Glutamatergic neuron (in vitro differentiated cells): ENCODE results near the gene RRAS2. TPM values are rescaled to one million over a fixed set of nuclear protein-coding genes. Genes with fewer than 3 reads are reported as not detected.

Experiments used
- DNase-seq: peaks from one replicate; pipeline ENCODE4 v3.0.0; 2022
- H3K27ac Mint-ChIP-seq: one replicate; pipeline ENCODE4 v1.8.0; 2020; ENCODE audit warnings: mild to moderate bottlenecking, mixed read lengths, inconsistent platforms; ENCODE audit not compliant: unreplicated experiment
- H3K27me3 Mint-ChIP-seq: one replicate; pipeline ENCODE4 v1.8.0; 2020; ENCODE audit warnings: mild to moderate bottlenecking, moderate library complexity, mixed read lengths, inconsistent platforms; ENCODE audit not compliant: unreplicated experiment
- H3K36me3 Mint-ChIP-seq: one replicate; pipeline ENCODE4 v1.8.0; 2020; ENCODE audit warnings: mild to moderate bottlenecking, mixed read lengths, inconsistent platforms; ENCODE audit not compliant: unreplicated experiment
- H3K4me1 Mint-ChIP-seq: one replicate; pipeline ENCODE4 v1.8.0; 2020; ENCODE audit warnings: mild to moderate bottlenecking, low read depth, mixed read lengths, inconsistent platforms; ENCODE audit not compliant: unreplicated experiment
- H3K4me3 Mint-ChIP-seq: one replicate; pipeline ENCODE4 v1.8.0; 2020; ENCODE audit warnings: mild to moderate bottlenecking, mixed read lengths, inconsistent platforms; ENCODE audit not compliant: unreplicated experiment
- H3K9me3 Mint-ChIP-seq: one replicate; pipeline ENCODE4 v1.8.0; 2020; ENCODE audit warnings: mild to moderate bottlenecking, moderate library complexity, mixed read lengths, inconsistent platforms; ENCODE audit not compliant: unreplicated experiment
- CTCF ChIP-seq: fragments of 200-600 bp; sonication (generic); IDR thresholded peaks from one replicate; pipeline ENCODE4 v1.5.0; 2021; ENCODE audit not compliant: partially characterized antibody, unreplicated experiment
- total RNA-seq: library from RNA; stranded (reverse); fragmentation: NEBNext Ultra II Directional; extraction: Animal tissue kit (Norgen Biotek cat#: 25700); gene quantifications from one replicate; pipeline ENCODE4 v1.2.1, GENCODE V29; 2021; ENCODE audit not compliant: unreplicated experiment

The RRAS2 gene
- total RNA-seq, 1 donor from 2014 or later: 20.8 TPM

- H3K36me3 Mint-ChIP-seq: no peaks in the 10 kb centered on the region
- TF ChIP-seq CTCF: no peak
- no peak for DNase-seq
- H3K27me3 Mint-ChIP-seq: peaks cover 2% of the 10 kb centered on the region
- no peak overlapping the region for H3K4me3 Mint-ChIP-seq
- no peaks in the 10 kb centered on the region for H3K9me3 Mint-ChIP-seq
- no peak overlapping the region for H3K27ac Mint-ChIP-seq
- no peaks in the 10 kb centered on the region for H3K4me1 Mint-ChIP-seq
These were observed 99.1 kb downstream of the RRAS2 start for GRCh38 chr11:14259878-14260277.

- Mint-ChIP-seq H3K27me3 (peaks cover 2% of the 10 kb centered on the region), H3K9me3 (no peaks in the 10 kb centered on the region), H3K4me3 (no peak overlapping the region), H3K36me3 (no peaks in the 10 kb centered on the region), H3K4me1 (no peaks in the 10 kb centered on the region), H3K27ac (no peak overlapping the region)
- no peak for DNase-seq
- TF ChIP-seq CTCF: no peak
These were observed 99.7 kb downstream of the RRAS2 start for GRCh38 chr11:14259186-14259784.

GRCh38 chr11:14258221-14258935 lies 100.6 kb downstream of the RRAS2 start:
- H3K4me3 Mint-ChIP-seq: no peak overlapping the region
- H3K36me3 Mint-ChIP-seq: no peaks in the 10 kb centered on the region
- no peak for TF ChIP-seq CTCF
- no peak for DNase-seq
- H3K9me3 Mint-ChIP-seq: no peaks in the 10 kb centered on the region
- H3K27me3 Mint-ChIP-seq: peaks cover 2% of the 10 kb centered on the region
- H3K4me1 Mint-ChIP-seq: no peaks in the 10 kb centered on the region
- no peak overlapping the region for H3K27ac Mint-ChIP-seq

- Mint-ChIP-seq H3K4me3 (no peak overlapping the region), H3K9me3 (peaks cover 1% of the 10 kb centered on the region), H3K27ac (no peak overlapping the region), H3K27me3 (peaks cover 4% of the 10 kb centered on the region), H3K4me1 (no peaks in the 10 kb centered on the region), H3K36me3 (no peaks in the 10 kb centered on the region)
- TF ChIP-seq CTCF: no peak
- no peak for DNase-seq
These were observed 103.8 kb downstream of the RRAS2 start for GRCh38 chr11:14255238-14255534.

- Mint-ChIP-seq H3K4me1 (no peaks in the 10 kb centered on the region), H3K36me3 (no peaks in the 10 kb centered on the region), H3K4me3 (no peak overlapping the region), H3K9me3 (peaks cover 1% of the 10 kb centered on the region), H3K27me3 (peaks cover 4% of the 10 kb centered on the region), H3K27ac (no peak overlapping the region)
- no peak for DNase-seq
- no peak for TF ChIP-seq CTCF
These were observed 104.3 kb downstream of the RRAS2 start for GRCh38 chr11:14254533-14255237.
